ENCODE measurements around the gene OR11H7. TPM values are rescaled to one million over a fixed set of nuclear protein-coding genes. Genes with fewer than 3 reads are reported as not detected.

OR11H7 gene
- not detected in 2 replicates for total RNA-seq

GRCh38 chr14:20228681-20229080 lies at the start of gene OR11H7:
Gene OR11H7 (plus strand): TSS chr14:20228981.
- H3K4me2 ChIP-seq (ENCODE audit: insufficient read depth, low read length) = no peak within 1 kb of the TSS
- no peaks in the 10 kb centered on the region for H3K4me1 ChIP-seq (ENCODE audit: insufficient read depth, low read length)
- H3K9me3 ChIP-seq (ENCODE audit: low read depth, low read length) = no peaks in the 10 kb centered on the region
- no peaks in the 10 kb centered on the region for H3K27me3 ChIP-seq (ENCODE audit: insufficient read depth, low read length)
- no peak within 1 kb of the TSS for H3K4me3 ChIP-seq (ENCODE audit: insufficient read depth, low read length)
- no peaks in the 10 kb centered on the region for H3K79me2 ChIP-seq (ENCODE audit: insufficient read depth, low read length)
- DNase-seq (ENCODE audit: insufficient read length, low spot score, missing footprints) = no peak
- no peak for TF ChIP-seq CTCF (IDR thresholded peaks at IDR 0.05; ENCODE audit: extremely low read depth, low read depth, low read length)
- no peak within 1 kb of the TSS for H2AFZ ChIP-seq (ENCODE audit: low read length)
- H4K20me1 ChIP-seq (ENCODE audit: insufficient read depth, low read length) = no peaks in the 10 kb centered on the region
- no peak within 1 kb of the TSS for H3K27ac ChIP-seq (ENCODE audit: low read depth, low read length)
- H3K36me3 ChIP-seq (ENCODE audit: insufficient read depth, low read length) = no peaks in the 10 kb centered on the region

GRCh38 chr14:20179218-20179617 lies 49.6 kb upstream of the OR11H7 start:
- H3K27me3 ChIP-seq (ENCODE audit: insufficient read depth, low read length) = no peaks in the 10 kb centered on the region
- no peak overlapping the region for H3K4me2 ChIP-seq (ENCODE audit: insufficient read depth, low read length)
- H3K4me3 ChIP-seq (ENCODE audit: insufficient read depth, low read length) = no peak overlapping the region
- H4K20me1 ChIP-seq (ENCODE audit: insufficient read depth, low read length) = no peaks in the 10 kb centered on the region
- H3K36me3 ChIP-seq (ENCODE audit: insufficient read depth, low read length) = no peaks in the 10 kb centered on the region
- no peaks in the 10 kb centered on the region for H3K79me2 ChIP-seq (ENCODE audit: insufficient read depth, low read length)
- H3K9me3 ChIP-seq (ENCODE audit: low read depth, low read length) = no peaks in the 10 kb centered on the region
- no peak overlapping the region for H3K27ac ChIP-seq (ENCODE audit: low read depth, low read length)
- TF ChIP-seq CTCF (IDR thresholded peaks at IDR 0.05; ENCODE audit: extremely low read depth, low read depth, low read length) = no peak
- no peaks in the 10 kb centered on the region for H3K4me1 ChIP-seq (ENCODE audit: insufficient read depth, low read length)
- no peak for DNase-seq (ENCODE audit: insufficient read length, low spot score, missing footprints)
- no peak overlapping the region for H2AFZ ChIP-seq (ENCODE audit: low read length)

- Histone ChIP-seq H3K27ac (ENCODE audit: low read depth, low read length) (no peak overlapping the region), H2AFZ (ENCODE audit: low read length) (no peak overlapping the region), H4K20me1 (ENCODE audit: insufficient read depth, low read length) (no peaks in the 10 kb centered on the region), H3K79me2 (ENCODE audit: insufficient read depth, low read length) (no peaks in the 10 kb centered on the region), H3K4me3 (ENCODE audit: insufficient read depth, low read length) (no peak overlapping the region), H3K36me3 (ENCODE audit: insufficient read depth, low read length) (no peaks in the 10 kb centered on the region), H3K4me1 (ENCODE audit: insufficient read depth, low read length) (no peaks in the 10 kb centered on the region), H3K4me2 (ENCODE audit: insufficient read depth, low read length) (no peak overlapping the region), H3K9me3 (ENCODE audit: low read depth, low read length) (no peaks in the 10 kb centered on the region), H3K27me3 (ENCODE audit: insufficient read depth, low read length) (no peaks in the 10 kb centered on the region)
- no peak for DNase-seq (ENCODE audit: insufficient read length, low spot score, missing footprints)
- no peak for TF ChIP-seq CTCF (IDR thresholded peaks at IDR 0.05; ENCODE audit: extremely low read depth, low read depth, low read length)
Measured at GRCh38 chr14:20179880-20180279, 48.9 kb upstream of the OR11H7 start.

GRCh38 chr14:20180486-20180885 lies 48.3 kb upstream of the OR11H7 start:
- no peak overlapping the region for H2AFZ ChIP-seq (ENCODE audit: low read length)
- H3K27me3 ChIP-seq (ENCODE audit: insufficient read depth, low read length) = no peaks in the 10 kb centered on the region
- DNase-seq (ENCODE audit: insufficient read length, low spot score, missing footprints) = no peak
- H3K79me2 ChIP-seq (ENCODE audit: insufficient read depth, low read length) = no peaks in the 10 kb centered on the region
- TF ChIP-seq CTCF (IDR thresholded peaks at IDR 0.05; ENCODE audit: extremely low read depth, low read depth, low read length) = no peak
- no peak overlapping the region for H3K27ac ChIP-seq (ENCODE audit: low read depth, low read length)
- H3K9me3 ChIP-seq (ENCODE audit: low read depth, low read length) = no peaks in the 10 kb centered on the region
- H4K20me1 ChIP-seq (ENCODE audit: insufficient read depth, low read length) = no peaks in the 10 kb centered on the region
- no peak overlapping the region for H3K4me3 ChIP-seq (ENCODE audit: insufficient read depth, low read length)
- H3K4me1 ChIP-seq (ENCODE audit: insufficient read depth, low read length) = no peaks in the 10 kb centered on the region
- H3K4me2 ChIP-seq (ENCODE audit: insufficient read depth, low read length) = no peak overlapping the region
- H3K36me3 ChIP-seq (ENCODE audit: insufficient read depth, low read length) = no peaks in the 10 kb centered on the region
